Endodermal cell (in vitro differentiated cells): ENCODE measurements around the gene ARHGEF28. TPM values are rescaled to one million over a fixed set of nuclear protein-coding genes. Genes with fewer than 3 reads are reported as not detected.

Source experiments
- DNase-seq: peaks from one replicate; pipeline ENCODE4 v3.0.0-alpha.2; 2017
- H3K27ac ChIP-seq: 2 replicates; pipeline ENCODE4 v1.5.1; 2013; ENCODE audit warnings: mild to moderate bottlenecking, low read depth, low read length, moderate library complexity
- H3K27me3 ChIP-seq: 2 replicates; pipeline ENCODE4 v1.6.1; 2013; ENCODE audit warnings: mild to moderate bottlenecking, low read length, moderate library complexity; ENCODE audit not compliant: insufficient read depth, control insufficient read depth, poor library complexity, severe bottlenecking
- H3K36me3 ChIP-seq: 2 replicates; pipeline ENCODE4 v1.7.0; 2013; ENCODE audit warnings: mild to moderate bottlenecking, low read length, moderate library complexity; ENCODE audit not compliant: control insufficient read depth, insufficient read depth
- H3K4me1 ChIP-seq: one replicate; pipeline ENCODE4 v1.7.0; 2013; ENCODE audit warnings: low read length; ENCODE audit not compliant: control insufficient read depth, insufficient read depth
- H3K4me3 ChIP-seq: 2 replicates; pipeline ENCODE4 v1.5.1; 2013; ENCODE audit warnings: mild to moderate bottlenecking, low read length, moderate library complexity
- H3K9ac ChIP-seq: 2 replicates; pipeline ENCODE4 v1.6.1; 2013; ENCODE audit warnings: mild to moderate bottlenecking, low read length, moderate library complexity; ENCODE audit not compliant: poor library complexity, severe bottlenecking; ENCODE audit errors: extremely low read depth
- H3K9me3 ChIP-seq: 2 replicates; pipeline ENCODE4 v1.6.1; 2013; ENCODE audit warnings: mild to moderate bottlenecking, low read length, moderate library complexity; ENCODE audit not compliant: control insufficient read depth
- H3K27ac Mint-ChIP-seq: 2 replicates; pipeline ENCODE4 v1.8.0; 2020; ENCODE audit warnings: mixed read lengths
- H3K27me3 Mint-ChIP-seq: 2 replicates; pipeline ENCODE4 v1.8.0; 2021; ENCODE audit warnings: mild to moderate bottlenecking, mixed read lengths; ENCODE audit not compliant: insufficient read depth
- H3K36me3 Mint-ChIP-seq: 2 replicates; pipeline ENCODE4 v1.8.0; 2020; ENCODE audit warnings: low read depth, mixed read lengths
- H3K4me1 Mint-ChIP-seq: 2 replicates; pipeline ENCODE4 v1.8.0; 2020; ENCODE audit warnings: mixed read lengths
- H3K4me3 Mint-ChIP-seq: 2 replicates; pipeline ENCODE4 v1.8.0; 2020; ENCODE audit warnings: mild to moderate bottlenecking, moderate library complexity, mixed read lengths
- H3K9me3 Mint-ChIP-seq: 2 replicates; pipeline ENCODE4 v1.8.0; 2020; ENCODE audit warnings: mild to moderate bottlenecking, mixed read lengths
- CTCF ChIP-seq: fragments of 200-600 bp; sonication (generic); conservative IDR thresholded peaks from 2 replicates; pipeline ENCODE4 v1.5.0; 2021; ENCODE audit warnings: antibody characterized with exemption, mild to moderate bottlenecking
- WGBS, 2 experiments: methylation state at CpG; one replicate each; pipeline versions ENCODE4 v1.1.5 to v1.1.7; 2013; ENCODE audit warnings: missing lambda C conversion rate in 2 of 2, mixed read lengths in 1 of 2; ENCODE audit not compliant: insufficient coverage in 1 of 2, insufficient read length in 1 of 2; 5-methylcytosine and 5-hydroxymethylcytosine counted together
- total RNA-seq, 2 donors: library from RNA; stranded (reverse); fragmentation: NEBNext Ultra II Directional in 1 of 2; extraction: Animal tissue kit (Norgen Biotek cat#: 25700) in 1 of 2; gene quantifications; 2 replicates in 1 of 2; 3 replicates in 1 of 2; pipeline ENCODE4 v1.2.1, GENCODE V29; 2021

ARHGEF28 gene
- total RNA-seq, 2 donors from 2014 or later = 0.92 to 1.2 TPM

GRCh38 chr5:73900566-73900965, 274.6 kb downstream of the ARHGEF28 start:
- Histone ChIP-seq H3K27ac (no peak overlapping the region), H3K9me3 (peaks cover 6% of the 10 kb centered on the region), H3K9ac (no peak overlapping the region), H3K36me3 (no peaks in the 10 kb centered on the region), H3K4me3 (no peak overlapping the region), H3K4me1 (no peaks in the 10 kb centered on the region), H3K27me3 (peaks cover 5% of the 10 kb centered on the region)
- no peak for TF ChIP-seq CTCF
- WGBS, 2 experiments = 91% methylated on average over 5 to 7 of the region's 7 CpGs
- Mint-ChIP-seq H3K9me3 (peaks cover 3% of the 10 kb centered on the region), H3K27ac (no peak overlapping the region), H3K27me3 (no peaks in the 10 kb centered on the region), H3K4me3 (no peak overlapping the region), H3K4me1 (peaks cover 3% of the 10 kb centered on the region), H3K36me3 (no peaks in the 10 kb centered on the region)
- no peak for DNase-seq

- H3K4me3 Mint-ChIP-seq = no peak overlapping the region
- 92 to 100% methylated on average over 1 to 13 of the region's 13 CpGs for WGBS, 2 experiments
- Histone ChIP-seq H3K4me1 (no peaks in the 10 kb centered on the region), H3K27me3 (peaks cover 5% of the 10 kb centered on the region), H3K9me3 (peaks cover 8% of the 10 kb centered on the region), H3K9ac (no peak overlapping the region), H3K4me3 (no peak overlapping the region), H3K27ac (no peak overlapping the region), H3K36me3 (no peaks in the 10 kb centered on the region)
- H3K27ac Mint-ChIP-seq = no peak overlapping the region
- peaks cover 3% of the 10 kb centered on the region for H3K9me3 Mint-ChIP-seq
- TF ChIP-seq CTCF = no peak
- no peaks in the 10 kb centered on the region for H3K27me3 Mint-ChIP-seq
- DNase-seq = no peak
- H3K36me3 Mint-ChIP-seq = no peaks in the 10 kb centered on the region
- peaks cover 3% of the 10 kb centered on the region for H3K4me1 Mint-ChIP-seq
Observed at GRCh38 chr5:73901043-73901442, 275.0 kb downstream of the ARHGEF28 start.

GRCh38 chr5:73901455-73901854, 275.5 kb downstream of the ARHGEF28 start:
- Histone ChIP-seq H3K36me3 (no peaks in the 10 kb centered on the region), H3K27ac (no peak overlapping the region), H3K27me3 (peaks cover 5% of the 10 kb centered on the region), H3K4me3 (no peak overlapping the region), H3K9ac (no peak overlapping the region), H3K4me1 (no peaks in the 10 kb centered on the region), H3K9me3 (peaks cover 11% of the 10 kb centered on the region)
- Mint-ChIP-seq H3K36me3 (no peaks in the 10 kb centered on the region), H3K4me3 (no peak overlapping the region), H3K27me3 (no peaks in the 10 kb centered on the region), H3K27ac (no peak overlapping the region), H3K9me3 (peaks cover 3% of the 10 kb centered on the region), H3K4me1 (peaks cover 3% of the 10 kb centered on the region)
- 72% methylated on average over 4 of the region's 4 CpGs; no CpG with 5 or more reads in 1 of the 2 experiments for WGBS, 2 experiments
- peak; percentile 70 for DNase-seq
- TF ChIP-seq CTCF = peak; percentile 54
